Stimulated activated memory B cell treated with anti-CD40 and anti-IgM and Interleukin-4, amounts not matched to agents 10 μg/mL and 1 μg/mL and 100 μg/mL, for 72 hours (primary cell): ENCODE results near the gene TLE2.
A peak's percentile ranks its signal among the peaks of the same experiment; 100 is the strongest.
"Not testable (repeated sequence)": the region's sequence is repeated elsewhere in the genome, so short reads cannot be mapped to it uniquely, and the experiment has no call there.

Experiments used
- ATAC-seq: fragments of 150-1000 bp; cut with Tn5 transposase; 2 replicates; pipeline ENCODE4 v1.10.0; 2021
- H3K27ac Mint-ChIP-seq: one replicate; pipeline ENCODE4 v1.8.0; 2022; ENCODE audit warnings: mild to moderate bottlenecking, mixed read lengths
- H3K27me3 Mint-ChIP-seq: one replicate; pipeline ENCODE4 v1.8.0; 2022; ENCODE audit warnings: mixed read lengths
- H3K36me3 Mint-ChIP-seq: one replicate; pipeline ENCODE4 v1.8.0; 2022; ENCODE audit warnings: mixed read lengths
- H3K4me1 Mint-ChIP-seq: one replicate; pipeline ENCODE4 v1.8.0; 2022; ENCODE audit warnings: mixed read lengths
- H3K4me3 Mint-ChIP-seq: one replicate; pipeline ENCODE4 v1.8.0; 2022; ENCODE audit warnings: mild to moderate bottlenecking, moderate library complexity, mixed read lengths
- H3K9me3 Mint-ChIP-seq: one replicate; pipeline ENCODE4 v1.8.0; 2022; ENCODE audit warnings: mixed read lengths

Gene TLE2

GRCh38 chr19:2994588-2995131, 34.4 kb downstream of the TLE2 start:
- ATAC-seq = no peak
- Mint-ChIP-seq H3K4me3 (no peak overlapping the region), H3K36me3 (no peaks in the 10 kb centered on the region), H3K27me3 (peaks cover 19% of the 10 kb centered on the region), H3K9me3 (no peaks in the 10 kb centered on the region), H3K27ac (no peak overlapping the region), H3K4me1 (no peaks in the 10 kb centered on the region)

- no peak overlapping the region for H3K4me3 Mint-ChIP-seq
These were observed 35.5 kb downstream of the TLE2 start for GRCh38 chr19:2993579-2993978.

GRCh38 chr19:2992958-2993357, 36.1 kb downstream of the TLE2 start:
- no peak overlapping the region for H3K4me3 Mint-ChIP-seq

More at GRCh38 chr19:2993579-2993978, 35.5 kb downstream of the TLE2 start:
- H3K4me1 Mint-ChIP-seq = no peaks in the 10 kb centered on the region
- H3K27ac Mint-ChIP-seq = no peak overlapping the region
- ATAC-seq = no peak
- peaks cover 27% of the 10 kb centered on the region for H3K27me3 Mint-ChIP-seq
- H3K36me3 Mint-ChIP-seq = no peaks in the 10 kb centered on the region
- no peaks in the 10 kb centered on the region for H3K9me3 Mint-ChIP-seq

GRCh38 chr19:2992333-2992732, 36.7 kb downstream of the TLE2 start:
- not testable (repeated sequence) for H3K9me3 Mint-ChIP-seq, H3K27ac Mint-ChIP-seq, H3K4me3 Mint-ChIP-seq, H3K4me1 Mint-ChIP-seq, H3K36me3 Mint-ChIP-seq, ATAC-seq
- H3K27me3 Mint-ChIP-seq = peaks cover 27% of the 10 kb centered on the region

More at GRCh38 chr19:2992958-2993357, 36.1 kb downstream of the TLE2 start:
- no peak overlapping the region for H3K27ac Mint-ChIP-seq
- peaks cover 31% of the 10 kb centered on the region for H3K27me3 Mint-ChIP-seq
- no peaks in the 10 kb centered on the region for H3K9me3 Mint-ChIP-seq
- ATAC-seq = no peak
- H3K4me1 Mint-ChIP-seq = no peaks in the 10 kb centered on the region
- no peaks in the 10 kb centered on the region for H3K36me3 Mint-ChIP-seq

GRCh38 chr19:2989236-2989946, 39.7 kb downstream of the TLE2 start:
- no peak for ATAC-seq
- Mint-ChIP-seq H3K27ac (no peak overlapping the region), H3K36me3 (no peaks in the 10 kb centered on the region), H3K27me3 (peaks cover 34% of the 10 kb centered on the region), H3K4me1 (peaks cover under 1% of the 10 kb centered on the region), H3K4me3 (no peak overlapping the region), H3K9me3 (no peaks in the 10 kb centered on the region)

- Mint-ChIP-seq H3K9me3 (no peaks in the 10 kb centered on the region), H3K27ac (no peak overlapping the region), H3K4me1 (peaks cover 8% of the 10 kb centered on the region), H3K27me3 (peaks cover 42% of the 10 kb centered on the region), H3K4me3 (no peak overlapping the region), H3K36me3 (no peaks in the 10 kb centered on the region)
- ATAC-seq = no peak
These were observed 40.5 kb downstream of the TLE2 start for GRCh38 chr19:2988568-2988967.

GRCh38 chr19:2987797-2988196, 41.3 kb downstream of the TLE2 start:
- peaks cover 16% of the 10 kb centered on the region for H3K4me1 Mint-ChIP-seq
- H3K4me3 Mint-ChIP-seq = no peak overlapping the region
- no peaks in the 10 kb centered on the region for H3K9me3 Mint-ChIP-seq
- no peaks in the 10 kb centered on the region for H3K36me3 Mint-ChIP-seq
- peaks cover 49% of the 10 kb centered on the region for H3K27me3 Mint-ChIP-seq
- no peak overlapping the region for H3K27ac Mint-ChIP-seq
- no peak for ATAC-seq

- Mint-ChIP-seq H3K9me3 (no peaks in the 10 kb centered on the region), H3K36me3 (no peaks in the 10 kb centered on the region), H3K27me3 (peaks cover 57% of the 10 kb centered on the region), H3K4me3 (no peak overlapping the region), H3K4me1 (peaks cover 16% of the 10 kb centered on the region), H3K27ac (no peak overlapping the region)
- no peak for ATAC-seq
These were observed 42.0 kb downstream of the TLE2 start for GRCh38 chr19:2986951-2987524.

GRCh38 chr19:2984215-2984528, 44.9 kb downstream of the TLE2 start:
- Mint-ChIP-seq H3K4me1 (peaks cover 16% of the 10 kb centered on the region), H3K9me3 (no peaks in the 10 kb centered on the region), H3K4me3 (peak overlapping the region; percentile 39), H3K27ac (no peak overlapping the region), H3K27me3 (peaks cover 67% of the 10 kb centered on the region), H3K36me3 (no peaks in the 10 kb centered on the region)
- no peak for ATAC-seq

- no peaks in the 10 kb centered on the region for H3K9me3 Mint-ChIP-seq
- no peak overlapping the region for H3K27ac Mint-ChIP-seq
- peak overlapping the region; percentile 46 for H3K4me3 Mint-ChIP-seq
- ATAC-seq = peak; percentile 60
- H3K36me3 Mint-ChIP-seq = no peaks in the 10 kb centered on the region
- peaks cover 16% of the 10 kb centered on the region for H3K4me1 Mint-ChIP-seq
- H3K27me3 Mint-ChIP-seq = peaks cover 61% of the 10 kb centered on the region
These were observed 45.5 kb downstream of the TLE2 start for GRCh38 chr19:2983351-2984214.

- Mint-ChIP-seq H3K4me1 (peaks cover 16% of the 10 kb centered on the region), H3K4me3 (peak overlapping the region; percentile 46), H3K27ac (no peak overlapping the region), H3K27me3 (peaks cover 58% of the 10 kb centered on the region), H3K36me3 (no peaks in the 10 kb centered on the region), H3K9me3 (no peaks in the 10 kb centered on the region)
- no peak for ATAC-seq
These were observed 46.1 kb downstream of the TLE2 start for GRCh38 chr19:2982983-2983350.

GRCh38 chr19:2982561-2982960, 46.5 kb downstream of the TLE2 start:
- peaks cover 18% of the 10 kb centered on the region for H3K4me1 Mint-ChIP-seq
- H3K27me3 Mint-ChIP-seq = peaks cover 62% of the 10 kb centered on the region
- ATAC-seq = no peak
- no peaks in the 10 kb centered on the region for H3K36me3 Mint-ChIP-seq
- no peaks in the 10 kb centered on the region for H3K9me3 Mint-ChIP-seq
- H3K27ac Mint-ChIP-seq = no peak overlapping the region
- no peak overlapping the region for H3K4me3 Mint-ChIP-seq

GRCh38 chr19:2981898-2982297, 47.2 kb downstream of the TLE2 start:
- Mint-ChIP-seq H3K27me3 (peaks cover 62% of the 10 kb centered on the region), H3K4me1 (peaks cover 24% of the 10 kb centered on the region), H3K9me3 (no peaks in the 10 kb centered on the region), H3K36me3 (no peaks in the 10 kb centered on the region), H3K4me3 (no peak overlapping the region), H3K27ac (no peak overlapping the region)
- no peak for ATAC-seq

GRCh38 chr19:2978772-2979171, 50.3 kb downstream of the TLE2 start:
- no peaks in the 10 kb centered on the region for H3K36me3 Mint-ChIP-seq
- H3K4me3 Mint-ChIP-seq = no peak overlapping the region
- no peaks in the 10 kb centered on the region for H3K9me3 Mint-ChIP-seq
- no peak overlapping the region for H3K27ac Mint-ChIP-seq
- no peak for ATAC-seq
- peaks cover 64% of the 10 kb centered on the region for H3K27me3 Mint-ChIP-seq
- peaks cover 33% of the 10 kb centered on the region for H3K4me1 Mint-ChIP-seq

GRCh38 chr19:2978166-2978767, 50.8 kb downstream of the TLE2 start:
- H3K27ac Mint-ChIP-seq = no peak overlapping the region
- ATAC-seq = no peak
- peaks cover 28% of the 10 kb centered on the region for H3K4me1 Mint-ChIP-seq
- H3K36me3 Mint-ChIP-seq = no peaks in the 10 kb centered on the region
- no peak overlapping the region for H3K4me3 Mint-ChIP-seq
- H3K27me3 Mint-ChIP-seq = peaks cover 64% of the 10 kb centered on the region
- no peaks in the 10 kb centered on the region for H3K9me3 Mint-ChIP-seq
